Measurements from ENCODE around the gene GET4.

DNA sequence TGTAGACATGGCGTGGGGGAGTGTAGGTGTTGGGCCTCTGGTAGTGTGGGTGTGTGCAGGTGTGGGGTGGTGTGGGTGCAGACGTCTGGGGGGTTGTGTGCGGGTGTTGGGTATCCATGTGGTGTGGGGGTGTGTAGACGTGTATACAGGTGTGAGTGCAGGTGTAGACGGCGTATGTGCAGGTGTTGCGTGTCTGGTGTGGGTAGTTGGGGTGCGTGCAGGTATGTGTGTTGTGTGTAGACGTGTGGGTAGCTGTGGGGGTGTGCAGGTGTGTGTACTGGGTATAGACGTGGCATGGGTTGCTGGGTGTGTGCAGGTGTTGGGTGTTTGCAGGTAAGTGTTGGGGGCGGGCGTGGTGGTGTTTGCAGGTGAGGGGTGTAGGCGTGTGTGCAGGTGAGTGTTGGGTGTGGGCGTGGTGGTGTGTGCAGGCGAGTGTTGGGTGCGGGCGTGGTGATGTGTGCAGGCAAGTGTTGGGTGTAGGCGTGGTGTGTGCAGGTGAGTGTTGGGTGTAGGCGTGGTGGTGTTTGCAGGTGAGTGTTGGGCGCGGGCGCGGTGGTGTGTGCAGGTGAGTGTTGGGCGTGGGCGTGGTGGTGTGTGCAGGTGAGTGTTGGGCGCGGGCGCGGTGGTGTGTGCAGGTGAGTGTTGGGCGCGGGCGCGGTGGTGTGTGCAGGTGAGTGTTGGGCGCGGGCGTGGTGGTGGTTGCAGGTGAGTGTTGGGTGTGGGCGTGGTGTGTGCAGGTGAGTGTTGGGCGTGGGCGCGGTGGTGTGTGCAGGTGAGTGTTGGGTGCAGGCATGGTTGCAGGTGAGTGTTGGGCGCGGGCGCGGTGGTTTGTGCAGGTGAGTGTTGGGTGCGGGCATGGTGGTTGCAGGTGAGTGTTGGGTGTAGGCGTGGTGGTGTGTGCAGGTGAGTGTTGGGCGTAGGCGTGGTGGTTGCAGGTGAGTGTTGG, 16.6 kb downstream of the GET4 start:
- TF ChIP-seq, protein P1, sequence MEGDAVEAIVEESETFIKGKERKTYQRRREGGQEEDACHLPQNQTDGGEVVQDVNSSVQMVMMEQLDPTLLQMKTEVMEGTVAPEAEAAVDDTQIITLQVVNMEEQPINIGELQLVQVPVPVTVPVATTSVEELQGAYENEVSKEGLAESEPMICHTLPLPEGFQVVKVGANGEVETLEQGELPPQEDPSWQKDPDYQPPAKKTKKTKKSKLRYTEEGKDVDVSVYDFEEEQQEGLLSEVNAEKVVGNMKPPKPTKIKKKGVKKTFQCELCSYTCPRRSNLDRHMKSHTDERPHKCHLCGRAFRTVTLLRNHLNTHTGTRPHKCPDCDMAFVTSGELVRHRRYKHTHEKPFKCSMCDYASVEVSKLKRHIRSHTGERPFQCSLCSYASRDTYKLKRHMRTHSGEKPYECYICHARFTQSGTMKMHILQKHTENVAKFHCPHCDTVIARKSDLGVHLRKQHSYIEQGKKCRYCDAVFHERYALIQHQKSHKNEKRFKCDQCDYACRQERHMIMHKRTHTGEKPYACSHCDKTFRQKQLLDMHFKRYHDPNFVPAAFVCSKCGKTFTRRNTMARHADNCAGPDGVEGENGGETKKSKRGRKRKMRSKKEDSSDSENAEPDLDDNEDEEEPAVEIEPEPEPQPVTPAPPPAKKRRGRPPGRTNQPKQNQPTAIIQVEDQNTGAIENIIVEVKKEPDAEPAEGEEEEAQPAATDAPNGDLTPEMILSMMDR (IDR thresholded peaks at IDR 0.05; ENCODE audit: low read length), result no peak
- no peak for TF ChIP-seq EZH2 (IDR thresholded peaks at IDR 0.05; ENCODE audit: borderline replicate concordance, low read length)

Data from OCI-LY1 (cell line).